Activated naive CD4-positive, alpha-beta T cell treated with anti-CD3 and anti-CD28 coated beads, Interleukin-2, amount 50 U/mL, for 72 hours (primary cell): ENCODE results near the gene C11orf65. TPM values are rescaled to one million over a fixed set of nuclear protein-coding genes. Genes with fewer than 3 reads are reported as not detected.
"Not testable (repeated sequence)": the region's sequence is repeated elsewhere in the genome, so short reads cannot be mapped to it uniquely, and the experiment has no call there.

Experiments
- ATAC-seq, 2 donors: fragments of 150-1000 bp; cut with Tn5 transposase; 2 replicates each; pipeline ENCODE4 v1.10.0; 2021; ENCODE audit warnings: mild to moderate bottlenecking in 2 of 2, moderate library complexity in 2 of 2
- DNase-seq, 2 donors: peaks; one replicate each; pipeline ENCODE4 v3.0.0; 2021 to 2022; ENCODE audit warnings: low spot score in 2 of 2
- H3K27ac Mint-ChIP-seq, 2 donors: one replicate each; pipeline ENCODE4 v1.8.0; 2022; ENCODE audit warnings: mild to moderate bottlenecking in 2 of 2, mixed read lengths in 2 of 2
- H3K36me3 Mint-ChIP-seq, 2 donors: one replicate each; pipeline ENCODE4 v1.8.0; 2022; ENCODE audit warnings: mixed read lengths in 2 of 2
- H3K9me3 Mint-ChIP-seq, 2 donors: one replicate each; pipeline ENCODE4 v1.8.0; 2022; ENCODE audit warnings: mixed read lengths in 2 of 2
- total RNA-seq, 2 donors: library from RNA; stranded (reverse); gene quantifications; one replicate each; pipeline ENCODE4 v1.2.3, GENCODE V29; 2022

C11orf65 gene
- total RNA-seq, 2 donors from 2014 or later = 0.66 to 1.2 TPM

GRCh38 chr11:108491936-108492335, 24.6 kb upstream of the C11orf65 start:
- ATAC-seq (no peak), DNase-seq (no peak)
- H3K27ac Mint-ChIP-seq = no peak overlapping the region
- peaks cover 0 to 6% of the 10 kb centered on the region in 2 donors for H3K36me3 Mint-ChIP-seq
- H3K9me3 Mint-ChIP-seq = no peaks in the 10 kb centered on the region

GRCh38 chr11:108486828-108487227, 19.5 kb upstream of the C11orf65 start:
- no peak for ATAC-seq
- H3K27ac Mint-ChIP-seq = no peak overlapping the region
- DNase-seq = no peak
- H3K9me3 Mint-ChIP-seq = no peaks in the 10 kb centered on the region
- H3K36me3 Mint-ChIP-seq = peaks cover 3 to 13% of the 10 kb centered on the region in 2 donors

- Mint-ChIP-seq H3K9me3 (no peaks in the 10 kb centered on the region), H3K36me3 (peaks cover 6 to 13% of the 10 kb centered on the region in 2 donors), H3K27ac (no peak overlapping the region)
- ATAC-seq (no peak), DNase-seq (no peak)
Measured at GRCh38 chr11:108486331-108486730, 19.0 kb upstream of the C11orf65 start.

- peaks cover 6 to 7% of the 10 kb centered on the region in 2 donors for H3K36me3 Mint-ChIP-seq
- DNase-seq (no peak), ATAC-seq (no peak)
- H3K9me3 Mint-ChIP-seq = no peaks in the 10 kb centered on the region
- H3K27ac Mint-ChIP-seq = no peak overlapping the region
Measured at GRCh38 chr11:108483163-108483562, 15.8 kb upstream of the C11orf65 start.

- DNase-seq = no peak
- Mint-ChIP-seq H3K9me3 (no peaks in the 10 kb centered on the region), H3K36me3 (peaks cover 0 to 6% of the 10 kb centered on the region in 2 donors), H3K27ac (no peak overlapping the region)
- no peak for ATAC-seq
Measured at GRCh38 chr11:108474664-108475463, 7.5 kb upstream of the C11orf65 start.

GRCh38 chr11:108472681-108473080, 5.4 kb upstream of the C11orf65 start:
- ATAC-seq (no peak), DNase-seq (no peak)
- H3K27ac Mint-ChIP-seq = no peak overlapping the region
- H3K36me3 Mint-ChIP-seq = peaks cover 0 to 6% of the 10 kb centered on the region in 2 donors
- H3K9me3 Mint-ChIP-seq = no peaks in the 10 kb centered on the region

- ATAC-seq = no peak
- Mint-ChIP-seq H3K9me3 (no peaks in the 10 kb centered on the region), H3K36me3 (peaks cover 0 to 13% of the 10 kb centered on the region in 2 donors), H3K27ac (peak overlapping the region in 1 of 2 donors; percentile 93)
- DNase-seq = no peak
Measured at GRCh38 chr11:108468478-108468864, 1.1 kb upstream of the C11orf65 start.

GRCh38 chr11:108466405-108466804, 924 bp downstream of the C11orf65 start:
- no peaks in the 10 kb centered on the region for H3K9me3 Mint-ChIP-seq
- peak overlapping the region; percentile 93 to 100 for H3K27ac Mint-ChIP-seq
- DNase-seq (no peak), ATAC-seq (no peak)
- H3K36me3 Mint-ChIP-seq = peaks cover 0 to 13% of the 10 kb centered on the region in 2 donors

- no peak for DNase-seq
- Mint-ChIP-seq H3K36me3 (peaks cover 13 to 20% of the 10 kb centered on the region in 2 donors), H3K27ac (no peak overlapping the region), H3K9me3 (peaks cover 8 to 12% of the 10 kb centered on the region in 2 donors)
- ATAC-seq = no peak
Measured at GRCh38 chr11:108453207-108453835, 14.0 kb downstream of the C11orf65 start.

GRCh38 chr11:108441445-108441844, 25.9 kb downstream of the C11orf65 start:
- H3K27ac Mint-ChIP-seq, DNase-seq, ATAC-seq: not testable (repeated sequence)
- Mint-ChIP-seq H3K36me3 (peaks cover 17 to 36% of the 10 kb centered on the region in 2 donors), H3K9me3 (peaks cover 27 to 30% of the 10 kb centered on the region in 2 donors)

- ATAC-seq (no peak), DNase-seq (no peak)
- peaks cover 0 to 11% of the 10 kb centered on the region in 2 donors for H3K36me3 Mint-ChIP-seq
- H3K27ac Mint-ChIP-seq = no peak overlapping the region
- peaks cover 10 to 12% of the 10 kb centered on the region in 2 donors for H3K9me3 Mint-ChIP-seq
Measured at GRCh38 chr11:108436594-108436993, 30.7 kb downstream of the C11orf65 start.

GRCh38 chr11:108435066-108435465, 32.3 kb downstream of the C11orf65 start:
- peaks cover 0 to 10% of the 10 kb centered on the region in 2 donors for H3K9me3 Mint-ChIP-seq
- no peak for ATAC-seq

GRCh38 chr11:108432783-108433182, 34.5 kb downstream of the C11orf65 start:
- Mint-ChIP-seq H3K9me3 (peaks cover 0 to 14% of the 10 kb centered on the region in 2 donors), H3K27ac (no peak overlapping the region), H3K36me3 (no peaks in the 10 kb centered on the region)
- no peak for ATAC-seq
- DNase-seq = no peak

More at GRCh38 chr11:108435066-108435465, 32.3 kb downstream of the C11orf65 start:
- Mint-ChIP-seq H3K27ac (no peak overlapping the region), H3K36me3 (no peaks in the 10 kb centered on the region)
- no peak for DNase-seq

- no peak overlapping the region for H3K27ac Mint-ChIP-seq
- ATAC-seq = no peak
Measured at GRCh38 chr11:108431997-108432396, 35.3 kb downstream of the C11orf65 start.

GRCh38 chr11:108431370-108431769, 36.0 kb downstream of the C11orf65 start:
- ATAC-seq = no peak
- Mint-ChIP-seq H3K27ac (no peak overlapping the region), H3K36me3 (no peaks in the 10 kb centered on the region), H3K9me3 (peaks cover 0 to 11% of the 10 kb centered on the region in 2 donors)
- DNase-seq = no peak

More at GRCh38 chr11:108431997-108432396, 35.3 kb downstream of the C11orf65 start:
- Mint-ChIP-seq H3K36me3 (no peaks in the 10 kb centered on the region), H3K9me3 (peaks cover 0 to 14% of the 10 kb centered on the region in 2 donors)
- no peak for DNase-seq

- not testable (repeated sequence) for DNase-seq, H3K36me3 Mint-ChIP-seq, H3K27ac Mint-ChIP-seq, ATAC-seq, H3K9me3 Mint-ChIP-seq
Measured at GRCh38 chr11:108417551-108417950, 49.8 kb downstream of the C11orf65 start.

GRCh38 chr11:108414958-108415357, 52.4 kb downstream of the C11orf65 start:
- DNase-seq (no peak), ATAC-seq (no peak)
- Mint-ChIP-seq H3K36me3 (peaks cover 0 to 6% of the 10 kb centered on the region in 2 donors), H3K9me3 (peaks cover 0 to 5% of the 10 kb centered on the region in 2 donors), H3K27ac (no peak overlapping the region)
